IMR-90 (cell line): ENCODE measurements around the gene PTPRG. TPM values are rescaled to one million over a fixed set of nuclear protein-coding genes. Genes with fewer than 3 reads are reported as not detected.

Experiments
- ATAC-seq: fragments of 200-7000 bp; cut with Tn5 transposase; 2 replicates; pipeline ENCODE4 v1.9.1; 2020; ENCODE audit warnings: low read depth, mild to moderate bottlenecking, moderate library complexity
- BruUV-seq: library from RNA; stranded (reverse); fragments of 400-500 nt; replicated peaks from 2 replicates; lab custom pipeline; 2021; lab: Mats Ljungman, UMichigan
- CTCF ChIA-PET: fragments of 300-600 bp; formaldehyde crosslinking; extraction: SDS; loops from one replicate; lab custom pipeline; 2021; ENCODE audit warnings: antibody characterized with exemption; lab: Yijun Ruan, JAX
- POLR2A ChIA-PET: fragments of 300-600 bp; sonication (Branson Sonifier 250); formaldehyde crosslinking; loops from one replicate; lab custom pipeline; 2022; ENCODE audit warnings: antibody characterized with exemption; ENCODE audit not compliant: unreplicated experiment; lab: Charles Lee
- DNase-seq: peaks from one replicate; pipeline ENCODE4 v3.0.0; 2013
- H2AFZ ChIP-seq: replicated peaks from 2 replicates; pipeline ENCODE3; 2013; ENCODE audit warnings: low read length, mild to moderate bottlenecking; ENCODE audit not compliant: poor library complexity
- H2AK5ac ChIP-seq: 2 replicates; pipeline ENCODE4 v1.6.1; 2013; ENCODE audit warnings: low read depth, low read length, inconsistent platforms
- H2AK9ac ChIP-seq: replicated peaks from 2 replicates; pipeline ENCODE3; 2013; ENCODE audit warnings: mild to moderate bottlenecking, low read depth, low read length, moderate library complexity; ENCODE audit not compliant: poor library complexity
- H2BK120ac ChIP-seq: 2 replicates; pipeline ENCODE4 v1.6.1; 2013; ENCODE audit warnings: low read depth, low read length, inconsistent platforms
- H2BK15ac ChIP-seq: 3 replicates; pipeline ENCODE4 v1.6.1; 2013; ENCODE audit warnings: low read depth, low read length, inconsistent platforms
- H2BK20ac ChIP-seq: 2 replicates; pipeline ENCODE4 v1.6.1; 2013; ENCODE audit warnings: low read depth, mild to moderate bottlenecking, inconsistent platforms, low read length, moderate library complexity
- H2BK5ac ChIP-seq: 2 replicates; pipeline ENCODE4 v1.6.1; 2013; ENCODE audit warnings: mild to moderate bottlenecking, low read depth, low read length, inconsistent platforms; ENCODE audit not compliant: poor library complexity, severe bottlenecking
- H3K14ac ChIP-seq: replicated peaks from 2 replicates; pipeline ENCODE4 v1.6.1; 2013; ENCODE audit warnings: low read depth, low read length, inconsistent platforms
- H3K18ac ChIP-seq: 2 replicates; pipeline ENCODE4 v1.6.1; 2013; ENCODE audit warnings: low read depth, low read length, control low read depth
- H3K23ac ChIP-seq: 2 replicates; pipeline ENCODE4 v1.6.1; 2013; ENCODE audit warnings: low read depth, low read length, inconsistent platforms
- H3K27ac ChIP-seq: 2 replicates; pipeline ENCODE4 v1.5.1; 2013; ENCODE audit warnings: mild to moderate bottlenecking, control low read depth, low read length; ENCODE audit not compliant: insufficient read depth
- H3K27me3 ChIP-seq: 2 replicates; pipeline ENCODE4 v1.6.1; 2013; ENCODE audit warnings: low read length; ENCODE audit not compliant: control insufficient read depth, insufficient read depth
- H3K36me3 ChIP-seq: 2 replicates; pipeline ENCODE4 v1.6.1; 2013; ENCODE audit warnings: low read length, mixed read lengths; ENCODE audit not compliant: control insufficient read depth, insufficient read depth
- H3K4ac ChIP-seq: 2 replicates; pipeline ENCODE4 v1.6.1; 2013; ENCODE audit warnings: low read depth, low read length, inconsistent platforms
- H3K4me1 ChIP-seq: 2 replicates; pipeline ENCODE4 v1.6.1; 2013; ENCODE audit warnings: low read length, mixed read lengths; ENCODE audit not compliant: control insufficient read depth, insufficient read depth
- H3K4me2 ChIP-seq: 2 replicates; pipeline ENCODE4 v1.6.1; 2013; ENCODE audit warnings: low read depth, mild to moderate bottlenecking, control low read depth, low read length, moderate library complexity
- H3K4me3 ChIP-seq: 2 replicates; pipeline ENCODE4 v1.5.1; 2013; ENCODE audit warnings: low read depth, mild to moderate bottlenecking, control low read depth, low read length, moderate library complexity; ENCODE audit not compliant: insufficient read depth
- H3K56ac ChIP-seq: 2 replicates; pipeline ENCODE4 v1.6.1; 2013; ENCODE audit warnings: low read length, inconsistent platforms; ENCODE audit not compliant: insufficient read depth; ENCODE audit errors: extremely low read depth
- H3K79me1 ChIP-seq, 2 experiments: 2 replicates each; pipeline ENCODE4 v1.6.1; 2013; ENCODE audit warnings: low read length in 2 of 2, inconsistent platforms in 1 of 2, low read depth in 1 of 2
- H3K9ac ChIP-seq: 2 replicates; pipeline ENCODE4 v1.6.1; 2013; ENCODE audit warnings: low read depth, low read length, control low read depth
- H3K9me1 ChIP-seq: 2 replicates; pipeline ENCODE4 v1.6.1; 2013; ENCODE audit warnings: low read length, inconsistent platforms; ENCODE audit not compliant: insufficient read depth
- H3K9me3 ChIP-seq: 2 replicates; pipeline ENCODE4 v1.6.1; 2013; ENCODE audit warnings: low read length; ENCODE audit not compliant: control insufficient read depth, insufficient read depth
- H4K20me1 ChIP-seq: 2 replicates; pipeline ENCODE4 v1.6.1; 2013; ENCODE audit warnings: low read length, inconsistent platforms; ENCODE audit not compliant: insufficient read depth
- H4K5ac ChIP-seq: 2 replicates; pipeline ENCODE4 v1.6.1; 2013; ENCODE audit warnings: mild to moderate bottlenecking, low read depth, low read length, control low read depth
- H4K8ac ChIP-seq, 2 experiments: 2 replicates each; pipeline ENCODE4 v1.6.1; 2013; ENCODE audit warnings: low read depth in 2 of 2, low read length in 2 of 2, control low read depth in 1 of 2, inconsistent platforms in 1 of 2
- H4K91ac ChIP-seq: 2 replicates; pipeline ENCODE4 v1.6.1; 2013; ENCODE audit warnings: low read depth, low read length, inconsistent platforms; ENCODE audit not compliant: insufficient read depth
- BHLHE40 ChIP-seq: fragments of 150-350 bp; IDR thresholded peaks from 2 replicates; pipeline ENCODE4 v1.6.1; 2016; ENCODE audit warnings: mild to moderate bottlenecking, low read depth, low read length
- CEBPB ChIP-seq: IDR thresholded peaks from 2 replicates; pipeline ENCODE4 v1.6.1; 2012; ENCODE audit warnings: low read depth, low read length, improper control_type of control experiment
- CHD1 ChIP-seq: IDR thresholded peaks from 2 replicates; pipeline ENCODE4 v1.6.1; 2012; ENCODE audit warnings: low read depth, low read length, improper control_type of control experiment
- CTCF ChIP-seq: conservative IDR thresholded peaks from 2 replicates; pipeline ENCODE4 v1.5.1; 2012; ENCODE audit warnings: mild to moderate bottlenecking, low read depth, low read length, improper control_type of control experiment
- ELK1 ChIP-seq: fragments of 150-350 bp; IDR thresholded peaks from 2 replicates; pipeline ENCODE4 v1.6.1; 2016; ENCODE audit warnings: low read depth, mild to moderate bottlenecking, low read length, moderate library complexity, borderline replicate concordance
- FOS ChIP-seq: fragments of 150-350 bp; IDR thresholded peaks from 2 replicates; pipeline ENCODE4 v1.6.1; 2016; ENCODE audit warnings: low read depth, low read length
- MAFK ChIP-seq: IDR thresholded peaks from 2 replicates; pipeline ENCODE4 v1.6.1; 2012; ENCODE audit warnings: low read depth, low read length, improper control_type of control experiment
- MAZ ChIP-seq: IDR thresholded peaks from 2 replicates; pipeline ENCODE4 v1.6.1; 2012; ENCODE audit warnings: low read depth, mild to moderate bottlenecking, low read length, improper control_type of control experiment, moderate library complexity, borderline replicate concordance
- MXI1 ChIP-seq: IDR thresholded peaks from 2 replicates; pipeline ENCODE4 v1.6.1; 2012; ENCODE audit warnings: low read depth, mild to moderate bottlenecking, low read length, moderate library complexity, borderline replicate concordance
- NFE2L2 ChIP-seq: fragments of 150-350 bp; IDR thresholded peaks from 2 replicates; pipeline ENCODE4 v1.6.1; 2016; ENCODE audit warnings: low read depth, mild to moderate bottlenecking, low read length
- POLR2A ChIP-seq: IDR thresholded peaks from 2 replicates; pipeline ENCODE4 v1.6.1; 2012; ENCODE audit warnings: mild to moderate bottlenecking, low read depth, low read length
- RAD21 ChIP-seq: IDR thresholded peaks from 2 replicates; pipeline ENCODE4 v1.6.1; 2012; ENCODE audit warnings: low read length, improper control_type of control experiment
- RCOR1 ChIP-seq: IDR thresholded peaks from 2 replicates; pipeline ENCODE4 v1.6.1; 2012; ENCODE audit warnings: mild to moderate bottlenecking, low read length, improper control_type of control experiment; ENCODE audit not compliant: insufficient replicate concordance
- RFX5 ChIP-seq: IDR thresholded peaks from 2 replicates; pipeline ENCODE4 v1.8.0; 2012; ENCODE audit warnings: low read depth, mild to moderate bottlenecking, low read length, moderate library complexity
- SMC3 ChIP-seq: fragments of 150-350 bp; IDR thresholded peaks from 2 replicates; pipeline ENCODE4 v1.6.1; 2016; ENCODE audit warnings: low read depth, mild to moderate bottlenecking, antibody characterized with exemption, low read length, moderate library complexity
- WGBS, 2 experiments: methylation state at CpG; one replicate each; pipeline versions ENCODE4 v1.1.5 to v1.1.7; 2013; ENCODE audit warnings: missing lambda C conversion rate in 2 of 2; ENCODE audit not compliant: insufficient read length in 1 of 2; ENCODE audit errors: extremely low coverage in 2 of 2; 5-methylcytosine and 5-hydroxymethylcytosine counted together
- dilution Hi-C: fragments of 300-500 bp; cut with HindIII; formaldehyde crosslinking; loops from one replicate; pipeline ENCODE4 v1.14.3; 2018; ENCODE audit warnings: low sequenced_read_pairs; ENCODE audit not compliant: unreplicated experiment
- in situ Hi-C: fragments of 300-500 bp; cut with MboI; formaldehyde crosslinking; loops from 3 replicates; pipeline ENCODE4 v1.14.3; 2019; ENCODE audit warnings: low sequenced_read_pairs, inconsistent platforms, mixed read lengths
- intact Hi-C: fragments of 100-400 bp; cut with micrococcal nuclease; formaldehyde crosslinking; loops from 2 replicates; pipeline ENCODE4 v1.10.0; 2022
- polyA plus RNA-seq, 3 experiments: library from polyadenylated mRNA; depleted of rRNA; stranded (reverse); fragments of >200 nt; gene quantifications; 2 replicates each; pipeline ENCODE4 v1.2.3, GENCODE V29; 2012; ENCODE audit warnings: low replicate concordance in 1 of 3
- total RNA-seq: library from RNA; depleted of rRNA; stranded (reverse); fragments of >200 nt; gene quantifications from 2 replicates; pipeline ENCODE4 v1.2.3, GENCODE V29; 2012
- TF ChIP-seq, protein P1 (sequence below): fragments of 150-350 bp; IDR thresholded peaks from 2 replicates; pipeline ENCODE4 v1.6.1; 2017; ENCODE audit warnings: mild to moderate bottlenecking, antibody characterized with exemption, low read length, low read depth

The PTPRG gene
- total and polyA plus RNA-seq, 2 of the 4 experiments (the other 2 are of a cell fraction) = 7.7 to 31.0 TPM

- Histone ChIP-seq H3K4me1 (peaks cover 3% of the 10 kb centered on the region), H3K4me3 (no peak overlapping the region), H3K36me3 (no peaks in the 10 kb centered on the region), H4K20me1 (0 out of 2 replicates have a peak, but pooled peaks cover 3% of the 10 kb centered on the region), H3K56ac (no peak overlapping the region), H2AFZ (no peak overlapping the region), H2BK20ac (no peak overlapping the region), H4K91ac (no peak overlapping the region), H3K9me1 (peaks cover 5% of the 10 kb centered on the region; the same call in 1 of the 2 replicates), H3K9ac (no peak overlapping the region), H3K27ac (no peak overlapping the region), H3K79me1 (no peaks in the 10 kb centered on the region), H4K8ac (no peak overlapping the region), H3K14ac (no peak overlapping the region), H2BK15ac (no peak overlapping the region), H3K23ac (no peak overlapping the region), H2AK9ac (no peak overlapping the region), H2AK5ac (no peak overlapping the region), H3K4me2 (no peak overlapping the region), H4K5ac (no peak overlapping the region), H2BK5ac (no peak overlapping the region), H3K9me3 (no peaks in the 10 kb centered on the region), H2BK120ac (no peak overlapping the region), H3K18ac (no peak overlapping the region), H3K27me3 (no peaks in the 10 kb centered on the region), H3K4ac (no peak overlapping the region)
- ChIA-PET POLR2A (no interaction called here), CTCF (interaction anchor here (0.6 kb wide), 1 partner anchor 49 kb away, joined by 3 read pairs; no protein-coding TSS in a partner anchor)
- no CpG with 5 or more reads among the region's 2 CpGs for WGBS, 2 experiments
- DNase-seq (no peak), ATAC-seq (no peak)
- BruUV-seq = no TSS peak
- TF ChIP-seq POLR2A (no peak), RFX5 (no peak), RAD21 (no peak), NFE2L2 (no peak), FOS (no peak), CHD1 (no peak), ELK1 (no peak), SMC3 (no peak), MAFK (no peak), MXI1 (no peak), MAZ (no peak), CTCF (no peak), BHLHE40 (no peak), CEBPB (no peak), RCOR1 (no peak)
- TF ChIP-seq, protein P1, sequence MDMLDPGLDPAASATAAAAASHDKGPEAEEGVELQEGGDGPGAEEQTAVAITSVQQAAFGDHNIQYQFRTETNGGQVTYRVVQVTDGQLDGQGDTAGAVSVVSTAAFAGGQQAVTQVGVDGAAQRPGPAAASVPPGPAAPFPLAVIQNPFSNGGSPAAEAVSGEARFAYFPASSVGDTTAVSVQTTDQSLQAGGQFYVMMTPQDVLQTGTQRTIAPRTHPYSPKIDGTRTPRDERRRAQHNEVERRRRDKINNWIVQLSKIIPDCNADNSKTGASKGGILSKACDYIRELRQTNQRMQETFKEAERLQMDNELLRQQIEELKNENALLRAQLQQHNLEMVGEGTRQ = no peak
- dilution Hi-C loops (no loop called here), intact Hi-C loops (no loop called here), in situ Hi-C loops (no loop called here)
These were observed 688.6 kb downstream of the PTPRG start for GRCh38 chr3:62249855-62250543.
